SJCRH30 (cell line): Measurements from ENCODE around the gene RCBTB2. TPM values are rescaled to one million over a fixed set of nuclear protein-coding genes. Genes with fewer than 3 reads are reported as not detected.
A peak's percentile ranks its signal among the peaks of the same experiment; 100 is the strongest.

ENCODE experiments used
- DNase-seq, 2 experiments: peaks; one replicate each; pipeline ENCODE4 v3.0.0-alpha.2; 2015 to 2020
- H3K27ac ChIP-seq: fragments of 250-450 bp; sonication (Bioruptor Pico); 2 replicates; pipeline ENCODE4 v1.5.1; 2020; ENCODE audit warnings: mild to moderate bottlenecking, moderate library complexity
- H3K27me3 ChIP-seq: fragments of 250-450 bp; sonication (Bioruptor Pico); 2 replicates; pipeline ENCODE4 v1.5.1; 2020; ENCODE audit warnings: mild to moderate bottlenecking, moderate library complexity
- H3K36me3 ChIP-seq: fragments of 250-450 bp; sonication (Bioruptor Pico); 2 replicates; pipeline ENCODE4 v1.5.1; 2020; ENCODE audit warnings: mild to moderate bottlenecking, moderate library complexity
- H3K4me1 ChIP-seq: fragments of 250-450 bp; sonication (Bioruptor Pico); 2 replicates; pipeline ENCODE4 v1.5.1; 2020; ENCODE audit warnings: mild to moderate bottlenecking, moderate library complexity
- H3K4me3 ChIP-seq: fragments of 250-450 bp; sonication (Bioruptor Pico); 2 replicates; pipeline ENCODE4 v1.5.1; 2020; ENCODE audit warnings: mild to moderate bottlenecking, moderate library complexity
- H3K9me3 ChIP-seq: fragments of 250-450 bp; sonication (Bioruptor Pico); replicated peaks from 2 replicates; pipeline ENCODE4 v1.5.1; 2020; ENCODE audit warnings: mild to moderate bottlenecking, moderate library complexity
- total RNA-seq: library from RNA; depleted of rRNA; stranded (reverse); fragments of >200 nt; shearing (Covaris generic); gene quantifications from 2 replicates; pipeline ENCODE4 v1.2.3, GENCODE V29; 2014

RCBTB2 gene
- total RNA-seq, 1 experiment from 2014 or later, result 5.1 TPM

GRCh38 chr13:48500652-48501197 is 32.2 kb downstream of the RCBTB2 start:
- no peak for DNase-seq
- no peaks in the 10 kb centered on the region for H3K9me3 ChIP-seq
- no peak overlapping the region for H3K4me3 ChIP-seq
- no peaks in the 10 kb centered on the region for H3K4me1 ChIP-seq
- H3K27me3 ChIP-seq, result no peaks in the 10 kb centered on the region
- no peak overlapping the region for H3K27ac ChIP-seq
- no peaks in the 10 kb centered on the region for H3K36me3 ChIP-seq

DNA sequence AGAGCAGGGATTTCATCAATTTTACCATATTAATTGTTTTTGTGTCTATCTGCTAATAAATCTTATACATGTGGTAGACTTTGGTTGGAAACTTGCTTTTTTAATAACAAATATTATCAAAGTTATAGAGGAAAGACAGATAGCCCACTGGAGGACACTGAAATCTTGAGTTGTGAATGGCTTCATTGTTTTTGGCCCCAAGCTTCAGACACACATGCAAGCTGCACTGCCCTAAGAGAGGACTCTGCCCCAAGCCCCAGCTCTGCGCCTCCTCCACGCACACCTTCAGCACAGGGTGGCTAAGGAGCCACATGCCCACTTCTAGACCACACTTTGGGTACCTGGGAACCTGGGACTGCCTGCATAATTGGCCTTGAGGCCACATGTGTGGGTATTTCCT is 35.2 kb downstream of the RCBTB2 start:
- no peak for DNase-seq
- H3K27ac ChIP-seq, result no peak overlapping the region
- no peaks in the 10 kb centered on the region for H3K9me3 ChIP-seq
- peaks cover 4% of the 10 kb centered on the region; the same call in 1 of the 2 replicates for H3K4me1 ChIP-seq
- H3K36me3 ChIP-seq, result no peaks in the 10 kb centered on the region
- no peak overlapping the region for H3K4me3 ChIP-seq
- H3K27me3 ChIP-seq, result no peaks in the 10 kb centered on the region

DNA sequence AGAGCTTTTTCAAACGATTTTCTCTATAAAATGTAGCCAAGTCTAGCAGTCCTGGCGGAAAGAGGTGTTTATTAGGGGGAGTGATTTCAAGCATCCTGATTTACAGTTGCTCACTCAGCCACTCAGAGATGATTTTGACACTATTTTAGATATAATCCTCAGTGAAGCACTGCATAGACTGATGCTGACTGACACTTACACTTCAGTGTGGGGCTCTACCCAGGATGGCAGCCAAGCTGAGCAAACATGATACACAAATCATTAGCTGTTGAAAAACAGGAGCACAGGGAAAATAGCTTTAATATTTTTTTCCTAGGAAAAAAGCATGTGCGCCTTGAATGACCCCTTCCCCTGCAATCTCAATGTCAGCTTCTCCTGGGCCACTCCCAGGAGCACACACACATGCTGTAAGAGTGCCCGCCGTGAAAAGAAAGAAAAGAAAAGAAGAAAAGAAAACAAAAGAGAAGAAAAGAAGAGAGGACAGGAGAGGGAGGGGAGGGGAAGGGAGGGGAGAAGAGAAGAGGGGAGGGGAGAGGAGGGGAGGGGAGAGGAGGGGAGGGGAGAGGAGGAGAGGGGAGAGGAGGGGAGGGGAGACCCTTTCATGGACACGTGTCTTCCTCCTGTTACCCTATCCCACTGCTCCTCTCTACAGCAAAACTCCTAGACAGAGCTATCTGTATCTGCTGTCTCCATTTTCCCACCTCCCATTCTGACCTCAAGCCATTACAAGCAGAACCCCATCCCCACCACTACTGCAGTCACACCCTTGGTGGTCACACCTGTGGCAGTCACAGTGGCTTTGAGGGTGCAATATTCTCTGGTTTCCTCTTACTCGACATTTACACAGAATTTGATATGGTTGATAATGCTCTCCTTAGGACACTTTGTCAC is 36.4 kb downstream of the RCBTB2 start:
- Histone ChIP-seq H3K4me1 (peaks cover 4% of the 10 kb centered on the region; the same call in 1 of the 2 replicates), H3K27ac (no peak overlapping the region), H3K4me3 (no peak overlapping the region), H3K27me3 (no peaks in the 10 kb centered on the region), H3K9me3 (no peaks in the 10 kb centered on the region), H3K36me3 (no peaks in the 10 kb centered on the region)
- peak in 1 of 2 experiments; percentile 31 for DNase-seq

DNA sequence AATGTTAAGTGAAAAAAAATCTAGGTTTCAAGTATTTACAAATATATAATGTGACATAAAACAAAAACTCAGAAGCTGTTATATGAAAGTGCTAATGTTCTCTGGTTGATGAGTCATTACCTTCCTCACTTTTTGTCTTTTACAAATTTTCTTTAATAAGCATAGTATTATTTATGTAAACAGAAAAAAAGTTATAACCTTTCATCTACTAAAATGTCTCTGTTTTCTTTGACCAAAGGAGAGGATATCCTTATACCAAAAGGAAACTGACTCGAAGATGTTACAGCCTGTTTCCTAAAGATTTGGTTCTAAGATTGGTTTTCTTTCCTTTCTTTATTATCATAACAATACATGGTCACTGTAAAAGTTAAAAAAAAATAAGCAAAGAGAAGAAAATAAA is 38.0 kb downstream of the RCBTB2 start:
- H3K4me1 ChIP-seq, result peaks cover 4% of the 10 kb centered on the region; the same call in 1 of the 2 replicates
- DNase-seq, result no peak
- H3K4me3 ChIP-seq, result no peak overlapping the region
- H3K27ac ChIP-seq, result no peak overlapping the region
- no peaks in the 10 kb centered on the region for H3K36me3 ChIP-seq
- H3K27me3 ChIP-seq, result no peaks in the 10 kb centered on the region
- H3K9me3 ChIP-seq, result no peaks in the 10 kb centered on the region

GRCh38 chr13:48493851-48494250 is 39.0 kb downstream of the RCBTB2 start:
- Histone ChIP-seq H3K9me3 (no peaks in the 10 kb centered on the region), H3K4me3 (no peak overlapping the region), H3K36me3 (no peaks in the 10 kb centered on the region), H3K4me1 (peaks cover 4% of the 10 kb centered on the region; the same call in 1 of the 2 replicates), H3K27ac (no peak overlapping the region), H3K27me3 (no peaks in the 10 kb centered on the region)
- peak in 1 of 2 experiments; percentile 32 for DNase-seq

DNA sequence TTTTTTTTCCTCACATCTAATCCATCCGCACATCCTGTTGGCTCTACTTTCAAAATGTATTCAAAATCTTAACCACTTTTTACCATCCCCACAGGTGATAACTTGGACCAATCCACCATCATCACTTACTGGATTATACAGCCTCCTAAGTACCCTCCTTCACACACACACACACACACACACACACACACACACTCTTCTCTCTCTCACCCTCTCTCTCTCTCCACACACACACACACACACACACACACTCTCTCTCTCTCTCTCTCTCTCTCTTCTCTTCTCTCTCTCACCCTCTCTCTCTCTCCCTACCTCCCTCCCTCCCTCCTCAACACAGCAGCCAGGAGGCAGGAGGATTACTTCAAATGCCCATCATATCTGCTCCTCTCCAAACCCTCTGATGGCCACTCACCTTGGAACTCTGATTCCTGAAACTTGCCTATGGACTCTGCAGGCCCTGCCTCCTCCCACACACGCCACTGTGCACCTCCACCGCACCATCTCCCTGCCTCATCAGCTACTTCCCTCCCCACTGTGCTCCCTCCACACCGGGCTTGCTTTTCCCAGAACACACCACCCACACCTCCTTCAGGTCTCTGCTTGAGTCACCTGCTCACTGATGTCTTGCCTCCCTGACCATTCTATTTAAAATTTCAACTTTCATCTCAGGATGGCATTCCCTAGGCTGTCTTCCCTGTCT is 39.7 kb downstream of the RCBTB2 start:
- no peak for DNase-seq
- H3K9me3 ChIP-seq, result no peaks in the 10 kb centered on the region
- H3K36me3 ChIP-seq, result 0 out of 2 replicates have a peak, but pooled peaks cover 2% of the 10 kb centered on the region
- H3K4me3 ChIP-seq, result no peak overlapping the region
- no peak overlapping the region for H3K27ac ChIP-seq
- no peaks in the 10 kb centered on the region for H3K27me3 ChIP-seq
- H3K4me1 ChIP-seq, result peaks cover 4% of the 10 kb centered on the region; the same call in 1 of the 2 replicates

DNA sequence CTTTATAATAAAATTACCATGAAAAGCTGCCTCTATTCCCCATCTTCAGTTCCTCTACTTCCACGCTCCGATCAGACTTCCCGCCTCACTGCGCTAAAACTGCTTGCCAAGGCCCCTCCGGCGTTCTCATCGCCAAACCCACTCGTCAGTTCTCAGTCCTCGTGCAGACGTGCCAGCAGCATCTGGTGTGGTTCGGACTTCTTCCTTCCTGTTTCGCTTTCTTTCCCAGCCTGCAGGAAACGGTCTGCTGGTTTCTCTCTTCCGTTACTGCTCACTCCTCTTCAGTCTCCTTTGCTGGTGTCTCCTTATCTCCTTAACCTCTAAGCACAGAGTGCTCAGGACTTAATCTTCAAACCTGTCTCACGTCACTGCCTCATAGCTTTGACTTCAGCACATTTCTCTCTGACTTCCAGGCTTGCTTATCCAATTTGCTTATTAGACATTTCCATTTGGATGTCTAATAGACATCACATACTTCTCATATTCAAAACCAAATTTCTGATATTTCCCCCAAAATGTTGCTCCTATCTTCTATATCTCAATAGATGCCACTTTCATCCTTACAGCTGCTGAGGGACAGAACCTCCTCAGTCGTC is 40.3 kb downstream of the RCBTB2 start:
- H3K9me3 ChIP-seq, result no peaks in the 10 kb centered on the region
- peaks cover 4% of the 10 kb centered on the region; the same call in 1 of the 2 replicates for H3K4me1 ChIP-seq
- no peak for DNase-seq
- no peaks in the 10 kb centered on the region for H3K27me3 ChIP-seq
- no peak overlapping the region for H3K27ac ChIP-seq
- 0 out of 2 replicates have a peak, but pooled peaks cover 6% of the 10 kb centered on the region for H3K36me3 ChIP-seq
- H3K4me3 ChIP-seq, result no peak overlapping the region

DNA sequence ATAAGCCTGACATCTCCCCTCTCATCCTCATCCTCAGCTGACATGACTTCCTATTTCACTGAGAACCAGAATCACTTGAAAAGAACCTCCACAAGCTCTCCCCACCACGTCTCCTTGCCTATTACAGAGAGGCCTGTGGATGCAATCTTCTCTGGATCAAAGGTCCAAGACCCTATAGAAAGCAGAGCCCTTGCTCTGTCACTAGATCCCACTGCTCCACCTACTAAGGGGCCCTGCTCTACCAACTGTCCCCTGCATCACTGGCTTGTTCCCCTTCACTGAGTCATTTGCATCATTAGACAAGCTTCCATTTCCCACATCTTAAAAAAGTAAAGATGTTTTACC is 40.8 kb downstream of the RCBTB2 start:
- H3K27ac ChIP-seq, result no peak overlapping the region
- H3K4me3 ChIP-seq, result no peak overlapping the region
- no peaks in the 10 kb centered on the region for H3K27me3 ChIP-seq
- DNase-seq, result no peak
- H3K9me3 ChIP-seq, result no peaks in the 10 kb centered on the region
- 0 out of 2 replicates have a peak, but pooled peaks cover 6% of the 10 kb centered on the region for H3K36me3 ChIP-seq
- peaks cover 4% of the 10 kb centered on the region; the same call in 1 of the 2 replicates for H3K4me1 ChIP-seq

- no peak for DNase-seq
- Histone ChIP-seq H3K36me3 (0 out of 2 replicates have a peak, but pooled peaks cover 6% of the 10 kb centered on the region), H3K9me3 (no peaks in the 10 kb centered on the region), H3K27me3 (no peaks in the 10 kb centered on the region), H3K27ac (no peak overlapping the region), H3K4me3 (no peak overlapping the region), H3K4me1 (peaks cover 4% of the 10 kb centered on the region; the same call in 1 of the 2 replicates)
Observed at GRCh38 chr13:48491423-48492095, 41.3 kb downstream of the RCBTB2 start.

DNA sequence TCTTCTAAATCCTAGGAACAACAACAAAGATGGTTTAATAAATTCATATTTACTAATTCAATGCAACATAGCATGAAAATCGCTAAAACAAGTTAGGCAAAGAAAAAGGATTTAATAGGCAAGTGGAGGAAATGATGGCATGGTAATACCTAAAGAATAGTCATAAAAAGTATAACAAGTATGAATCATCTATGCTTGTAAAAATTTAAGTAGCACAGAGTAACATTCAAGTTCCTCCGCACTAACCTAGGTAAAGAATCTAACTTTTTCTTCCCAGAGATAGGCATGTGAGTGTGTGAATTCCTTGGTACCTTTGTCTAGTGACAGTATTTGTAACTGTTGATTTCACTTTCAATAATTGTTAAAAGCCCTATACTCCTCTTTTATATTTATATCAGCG is 42.6 kb downstream of the RCBTB2 start:
- Histone ChIP-seq H3K36me3 (0 out of 2 replicates have a peak, but pooled peaks cover 6% of the 10 kb centered on the region), H3K27me3 (no peaks in the 10 kb centered on the region), H3K9me3 (no peaks in the 10 kb centered on the region), H3K4me3 (no peak overlapping the region), H3K27ac (no peak overlapping the region), H3K4me1 (peaks cover 4% of the 10 kb centered on the region; the same call in 1 of the 2 replicates)
- DNase-seq, result no peak

DNA sequence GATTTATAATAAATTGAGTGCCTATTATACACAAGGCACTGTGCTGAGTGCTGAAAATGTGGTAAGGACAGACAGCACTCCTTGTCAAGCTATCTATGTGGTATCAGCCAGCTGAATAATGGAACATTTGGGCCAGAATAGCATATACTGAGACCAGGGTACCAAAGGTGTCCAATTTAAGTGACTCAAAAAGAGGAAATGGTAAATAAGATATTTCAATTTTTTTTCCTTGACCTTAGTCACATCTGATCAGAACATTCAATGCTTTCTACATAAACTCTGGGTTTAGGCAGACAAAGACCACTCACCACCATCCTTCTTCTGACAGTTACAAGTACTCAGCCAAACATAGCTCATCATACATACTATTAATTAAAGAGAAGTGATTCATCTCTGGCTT is 43.2 kb downstream of the RCBTB2 start:
- Histone ChIP-seq H3K27me3 (no peaks in the 10 kb centered on the region), H3K4me3 (no peak overlapping the region), H3K36me3 (peaks cover 9% of the 10 kb centered on the region; the same call in 1 of the 2 replicates), H3K9me3 (no peaks in the 10 kb centered on the region), H3K4me1 (peaks cover under 1% of the 10 kb centered on the region; the same call in 1 of the 2 replicates), H3K27ac (no peak overlapping the region)
- no peak for DNase-seq

DNA sequence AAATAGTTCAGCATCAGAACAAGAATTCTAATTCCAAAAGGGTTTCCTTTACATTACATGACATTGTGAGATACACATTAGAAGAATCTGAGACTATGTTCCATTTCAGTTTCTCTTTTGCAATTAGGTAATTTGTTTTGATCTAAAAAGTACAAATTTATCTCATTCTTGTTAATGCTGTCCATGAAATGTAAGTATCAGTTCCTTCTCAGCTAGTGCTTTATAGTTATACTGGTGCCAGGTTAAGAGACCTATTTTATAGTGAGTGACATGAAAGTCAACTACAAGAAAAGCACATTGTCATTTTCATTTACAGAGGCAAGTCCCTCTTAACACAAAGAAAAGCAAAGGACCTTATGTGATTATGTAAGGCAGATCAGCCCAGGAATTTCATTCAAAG is 43.9 kb downstream of the RCBTB2 start:
- no peaks in the 10 kb centered on the region for H3K9me3 ChIP-seq
- no peaks in the 10 kb centered on the region for H3K27me3 ChIP-seq
- DNase-seq, result no peak
- no peak overlapping the region for H3K27ac ChIP-seq
- H3K36me3 ChIP-seq, result peaks cover 11% of the 10 kb centered on the region; the same call in 1 of the 2 replicates
- H3K4me3 ChIP-seq, result no peak overlapping the region
- H3K4me1 ChIP-seq, result no peaks in the 10 kb centered on the region

DNA sequence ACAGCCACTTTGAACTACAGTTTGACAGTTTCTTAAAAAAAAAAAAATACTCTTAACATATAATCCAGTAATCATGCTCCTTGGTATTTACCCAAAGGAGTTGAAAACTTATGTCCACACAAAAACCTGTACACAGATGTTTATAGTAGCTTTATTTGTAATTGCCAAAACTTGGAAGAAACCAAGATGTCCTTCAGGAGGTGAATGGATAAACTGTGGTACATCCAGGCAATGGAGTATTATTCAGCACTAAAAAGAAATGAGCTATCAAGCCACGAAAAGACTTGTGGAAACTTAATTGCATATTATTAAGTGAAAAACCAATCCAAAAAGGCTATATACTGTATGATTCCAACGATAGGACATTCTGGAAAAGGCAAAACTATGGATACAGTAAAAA is 44.9 kb downstream of the RCBTB2 start:
- H3K36me3 ChIP-seq, result peaks cover 11% of the 10 kb centered on the region; the same call in 1 of the 2 replicates
- H3K9me3 ChIP-seq, result no peaks in the 10 kb centered on the region
- no peak for DNase-seq
- no peaks in the 10 kb centered on the region for H3K27me3 ChIP-seq
- H3K27ac ChIP-seq, result no peak overlapping the region
- no peaks in the 10 kb centered on the region for H3K4me1 ChIP-seq
- no peak overlapping the region for H3K4me3 ChIP-seq

DNA sequence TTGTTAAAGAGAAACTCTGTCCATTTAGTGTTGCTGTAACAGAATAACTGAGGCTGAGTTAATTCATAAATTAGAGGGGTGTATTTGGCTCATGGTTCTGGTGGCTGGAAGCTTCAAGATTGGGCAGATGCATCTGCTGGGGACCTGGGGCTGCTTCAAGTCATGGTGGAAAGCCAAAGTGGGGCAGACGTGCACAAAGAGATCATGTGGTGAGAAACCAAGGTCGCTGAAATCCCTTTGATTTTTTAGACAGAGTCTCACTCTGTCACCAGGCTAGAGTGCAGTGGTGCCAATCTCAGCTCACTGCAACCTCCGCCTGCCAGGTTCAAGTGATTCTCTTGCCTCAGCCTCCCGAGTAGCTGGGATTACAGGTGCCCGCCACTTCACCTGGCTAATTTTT is 46.0 kb downstream of the RCBTB2 start:
- H3K27ac ChIP-seq, result no peak overlapping the region
- H3K36me3 ChIP-seq, result peaks cover 11% of the 10 kb centered on the region; the same call in 1 of the 2 replicates
- no peak overlapping the region for H3K4me3 ChIP-seq
- DNase-seq, result no peak
- H3K4me1 ChIP-seq, result no peaks in the 10 kb centered on the region
- no peaks in the 10 kb centered on the region for H3K27me3 ChIP-seq
- no peaks in the 10 kb centered on the region for H3K9me3 ChIP-seq
